PC-3 (cell line): ENCODE data around the gene PTPRN2.

Source experiments
- EZH2 ChIP-seq: fragments of 300-600 bp; sonication (generic); IDR thresholded peaks from one replicate; pipeline ENCODE4 v1.6.1; 2017; ENCODE audit warnings: antibody characterized with exemption, mild to moderate bottlenecking, low read length; ENCODE audit not compliant: unreplicated experiment
- TF ChIP-seq, protein P1 (sequence below): fragments of 300-600 bp; sonication (generic); conservative IDR thresholded peaks from 2 replicates; pipeline ENCODE4 v1.5.1; 2017; ENCODE audit warnings: antibody characterized with exemption, low read depth, mild to moderate bottlenecking, low read length

DNA sequence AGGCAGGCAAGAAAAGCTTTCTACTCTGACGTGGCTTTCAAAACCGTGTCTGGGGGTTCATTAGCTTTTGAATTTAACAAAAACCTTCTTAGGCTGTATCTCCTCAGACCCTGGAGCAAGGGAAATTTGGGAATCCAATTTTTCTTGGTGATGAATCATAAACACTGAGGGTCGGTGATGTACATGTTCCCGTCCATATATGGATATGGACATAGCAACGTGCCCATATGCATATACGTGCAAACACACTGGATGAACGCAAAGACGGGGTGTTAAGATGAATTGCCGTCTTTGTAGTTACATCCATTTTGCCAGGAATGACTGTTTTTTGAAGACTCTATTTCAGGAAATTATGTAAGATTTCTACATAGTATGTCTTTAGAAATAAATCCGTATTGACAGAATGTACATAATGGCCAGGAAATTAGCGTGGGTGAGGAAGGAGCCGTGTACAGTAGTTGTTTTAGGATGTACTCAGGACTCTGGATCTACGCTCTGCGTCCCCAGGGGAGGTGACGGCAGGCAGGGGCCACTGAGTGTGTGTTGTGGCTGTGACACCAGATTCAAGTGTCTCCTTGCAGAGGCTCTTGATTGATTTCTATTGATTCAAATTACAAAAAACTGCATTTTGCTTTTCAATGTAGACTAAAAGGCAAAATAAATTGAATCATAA lies 1012.6 kb downstream of the PTPRN2 start:
- TF ChIP-seq, protein P1, sequence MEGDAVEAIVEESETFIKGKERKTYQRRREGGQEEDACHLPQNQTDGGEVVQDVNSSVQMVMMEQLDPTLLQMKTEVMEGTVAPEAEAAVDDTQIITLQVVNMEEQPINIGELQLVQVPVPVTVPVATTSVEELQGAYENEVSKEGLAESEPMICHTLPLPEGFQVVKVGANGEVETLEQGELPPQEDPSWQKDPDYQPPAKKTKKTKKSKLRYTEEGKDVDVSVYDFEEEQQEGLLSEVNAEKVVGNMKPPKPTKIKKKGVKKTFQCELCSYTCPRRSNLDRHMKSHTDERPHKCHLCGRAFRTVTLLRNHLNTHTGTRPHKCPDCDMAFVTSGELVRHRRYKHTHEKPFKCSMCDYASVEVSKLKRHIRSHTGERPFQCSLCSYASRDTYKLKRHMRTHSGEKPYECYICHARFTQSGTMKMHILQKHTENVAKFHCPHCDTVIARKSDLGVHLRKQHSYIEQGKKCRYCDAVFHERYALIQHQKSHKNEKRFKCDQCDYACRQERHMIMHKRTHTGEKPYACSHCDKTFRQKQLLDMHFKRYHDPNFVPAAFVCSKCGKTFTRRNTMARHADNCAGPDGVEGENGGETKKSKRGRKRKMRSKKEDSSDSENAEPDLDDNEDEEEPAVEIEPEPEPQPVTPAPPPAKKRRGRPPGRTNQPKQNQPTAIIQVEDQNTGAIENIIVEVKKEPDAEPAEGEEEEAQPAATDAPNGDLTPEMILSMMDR, result no peak
- TF ChIP-seq EZH2, result no peak
